Adipose tissue (tissue), 3 donors: ENCODE measurements around the gene IL1RAPL1. TPM values are rescaled to one million over a fixed set of nuclear protein-coding genes. Genes with fewer than 3 reads are reported as not detected.

Experiments used
- H3K27ac ChIP-seq: one replicate; pipeline ENCODE4 v1.5.1; 2013; ENCODE audit warnings: low read depth, low read length
- WGBS, 3 donors: extraction: QIAGEN DNeasy Blood & Tissue Kit; methylation state at CpG; one replicate each; pipeline ENCODE4 v1.1.7; 2013; 5-methylcytosine and 5-hydroxymethylcytosine counted together
- polyA plus RNA-seq, 3 donors: library from polyadenylated mRNA; stranded (reverse); fragments of 200-250 nt; gene quantifications; one replicate each; pipeline ENCODE4 v1.2.3, GENCODE V29; 2013
- donor health status: healthy with polysubstance abuse.
- donor health status: Bipolar disorder and iron deficiency.
- donor health status: healthy.

The IL1RAPL1 gene
- polyA plus RNA-seq, 3 donors, result not detected

DNA sequence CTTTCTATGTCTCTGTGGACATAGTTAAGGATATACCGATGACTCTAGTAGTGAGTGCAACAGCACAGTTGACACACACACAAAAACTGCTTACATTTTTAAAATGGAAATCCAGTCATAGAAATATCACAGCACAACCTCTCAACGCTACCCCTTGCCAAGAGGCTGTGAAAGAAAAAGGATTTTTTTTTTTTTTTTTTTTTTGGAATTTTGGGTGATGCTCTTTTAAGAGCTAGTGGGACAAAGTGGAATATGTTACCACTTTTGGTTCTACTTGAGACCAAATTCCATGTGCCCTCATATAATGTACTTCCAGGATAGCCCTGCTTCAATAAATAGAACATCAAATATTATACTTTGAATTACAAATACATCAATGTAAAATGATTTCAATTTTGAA is 1247.1 kb downstream of the IL1RAPL1 start:
- WGBS, 3 donors, result 70 to 77% (median 73%) methylated on average over 2 of the region's 2 CpGs

DNA sequence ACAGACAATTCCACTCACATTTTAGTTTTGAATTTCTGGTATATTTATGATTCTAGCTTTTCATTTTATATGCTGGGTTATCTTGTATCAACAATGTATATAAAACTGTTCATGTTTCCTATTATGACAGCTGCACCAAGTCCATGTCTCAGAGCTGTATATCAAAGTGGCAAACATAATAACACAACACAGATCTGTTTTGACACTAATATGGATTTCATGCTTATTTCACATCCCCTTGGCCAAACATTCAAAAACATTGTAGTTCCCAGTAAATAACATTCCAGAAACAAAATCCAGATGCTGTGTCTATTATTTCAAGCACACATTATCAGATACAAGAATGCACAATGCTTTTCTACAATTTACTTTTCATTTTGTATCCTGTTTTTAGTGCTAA is 1247.5 kb downstream of the IL1RAPL1 start:
- H3K27ac ChIP-seq, result no peak overlapping the region

More for the DNA sequence above, 1247.1 kb downstream of the IL1RAPL1 start:
- no peak overlapping the region for H3K27ac ChIP-seq

DNA sequence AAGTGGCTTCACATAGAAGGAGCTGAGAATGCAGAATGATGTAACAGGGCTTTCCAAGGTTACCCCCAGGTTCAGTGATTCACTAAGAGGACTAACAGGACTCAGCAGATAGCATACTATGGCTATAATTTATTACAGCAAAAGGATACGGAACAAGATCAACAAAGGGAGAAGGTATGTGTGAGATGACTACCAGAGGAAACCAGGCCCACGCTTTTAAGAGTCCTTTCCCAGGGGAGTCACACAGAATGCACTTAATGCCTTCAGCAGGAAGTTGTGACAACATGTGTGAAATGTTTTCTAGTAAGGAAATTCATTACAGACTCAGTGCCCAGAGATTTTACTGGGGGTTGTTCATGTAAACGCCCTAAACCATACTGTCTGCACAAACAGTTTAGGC is 1254.5 kb downstream of the IL1RAPL1 start:
- WGBS, 3 donors, result 40 to 59% (median 51%) methylated on average over 3 of the region's 3 CpGs
- no peak overlapping the region for H3K27ac ChIP-seq

DNA sequence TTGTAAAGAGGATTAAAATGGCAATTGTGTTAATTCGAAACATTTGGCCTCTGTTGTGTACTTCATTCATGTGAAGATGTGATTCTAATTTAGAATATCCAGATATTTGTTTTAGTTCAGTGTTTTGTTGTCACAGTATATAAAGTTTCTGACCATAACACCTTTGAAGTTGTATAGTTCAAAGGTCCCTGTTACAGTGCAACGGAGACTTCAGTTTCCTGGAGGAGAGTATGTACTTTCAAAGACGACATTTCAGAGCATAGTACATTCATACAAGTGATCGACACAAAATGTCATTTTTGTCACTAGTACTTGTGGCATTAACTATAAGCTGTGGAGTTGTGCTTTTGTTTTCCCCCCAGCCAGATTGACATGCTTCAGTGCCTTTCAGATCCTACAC is 1255.3 kb downstream of the IL1RAPL1 start:
- WGBS, 3 donors, result 78 to 87% (median 84%) methylated on average over 4 of the region's 4 CpGs
- no peak overlapping the region for H3K27ac ChIP-seq

DNA sequence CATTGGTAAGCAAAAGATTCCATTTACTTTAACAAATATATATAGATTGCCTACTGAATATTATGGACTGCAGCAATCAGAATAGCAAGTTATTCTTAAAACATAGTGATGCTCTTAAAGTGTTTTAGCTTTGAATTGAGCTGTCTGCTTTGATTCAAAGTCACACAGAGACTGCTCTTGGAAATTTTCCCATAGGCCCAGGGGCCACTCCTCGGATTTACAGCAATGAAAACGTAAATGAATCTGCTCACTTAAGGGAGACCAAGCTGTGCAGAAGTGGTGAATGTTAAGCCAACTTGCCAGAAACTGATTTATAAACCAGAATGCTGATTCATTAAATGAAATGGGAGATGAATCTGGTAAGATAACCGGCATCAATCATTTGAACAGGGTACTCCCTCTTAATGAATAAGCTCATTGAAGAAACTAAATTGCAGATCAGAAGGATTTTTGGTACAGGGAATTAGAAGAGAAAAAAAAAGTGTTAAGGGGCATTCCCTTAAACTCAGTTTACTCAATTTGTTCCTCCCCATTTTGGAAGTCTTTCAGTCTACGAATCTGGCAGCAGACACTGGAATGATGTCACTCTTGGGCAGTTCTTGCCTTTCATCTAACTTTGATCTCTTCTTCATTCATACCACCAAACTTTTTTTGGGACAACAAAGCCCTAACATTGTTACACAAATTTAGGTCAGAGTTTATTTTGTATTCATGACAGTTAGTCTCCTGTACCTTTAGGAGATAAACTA is 1264.8 kb downstream of the IL1RAPL1 start:
- H3K27ac ChIP-seq, result no peak overlapping the region
- WGBS, 3 donors, result 41 to 50% (median 49%) methylated on average over 4 of the region's 4 CpGs

DNA sequence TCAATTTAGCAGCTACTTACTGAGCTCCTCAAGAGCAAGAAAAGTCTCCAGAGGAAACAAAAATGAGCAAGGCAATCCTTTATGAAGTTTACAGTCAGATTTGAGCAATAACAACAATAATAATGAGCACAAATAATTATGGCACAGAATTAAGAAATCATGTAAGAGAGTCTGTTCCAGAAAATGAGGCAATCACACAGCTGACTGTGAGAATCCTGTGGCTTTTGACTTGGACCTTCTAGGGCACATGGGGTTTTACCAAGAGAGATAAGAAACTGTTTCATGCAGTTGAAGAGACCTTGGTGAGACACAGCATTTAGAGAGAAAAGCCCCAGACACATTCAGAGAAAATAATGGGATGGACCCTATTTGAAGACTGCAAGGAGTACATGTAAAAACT is 1265.5 kb downstream of the IL1RAPL1 start:
- no peak overlapping the region for H3K27ac ChIP-seq

DNA sequence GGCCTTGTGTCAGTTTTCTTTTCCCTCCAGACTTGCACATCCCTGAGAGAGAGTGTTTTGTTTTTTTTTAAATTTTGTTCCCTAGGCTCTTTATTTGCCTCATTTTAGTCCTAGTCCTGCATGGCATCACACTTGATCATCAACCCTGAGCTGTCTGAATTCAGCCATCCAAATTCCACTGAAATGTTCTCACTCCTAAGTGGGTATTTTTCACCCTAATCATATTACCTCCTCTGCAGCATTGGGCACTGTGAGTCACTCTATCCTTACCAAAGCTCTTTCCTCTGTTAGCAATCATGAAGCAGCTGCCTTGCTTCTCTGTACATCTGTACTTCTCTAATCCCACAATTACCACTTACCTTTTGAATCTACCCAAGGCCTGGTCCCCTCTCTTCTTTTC is 1271.5 kb downstream of the IL1RAPL1 start:
- no peak overlapping the region for H3K27ac ChIP-seq

DNA sequence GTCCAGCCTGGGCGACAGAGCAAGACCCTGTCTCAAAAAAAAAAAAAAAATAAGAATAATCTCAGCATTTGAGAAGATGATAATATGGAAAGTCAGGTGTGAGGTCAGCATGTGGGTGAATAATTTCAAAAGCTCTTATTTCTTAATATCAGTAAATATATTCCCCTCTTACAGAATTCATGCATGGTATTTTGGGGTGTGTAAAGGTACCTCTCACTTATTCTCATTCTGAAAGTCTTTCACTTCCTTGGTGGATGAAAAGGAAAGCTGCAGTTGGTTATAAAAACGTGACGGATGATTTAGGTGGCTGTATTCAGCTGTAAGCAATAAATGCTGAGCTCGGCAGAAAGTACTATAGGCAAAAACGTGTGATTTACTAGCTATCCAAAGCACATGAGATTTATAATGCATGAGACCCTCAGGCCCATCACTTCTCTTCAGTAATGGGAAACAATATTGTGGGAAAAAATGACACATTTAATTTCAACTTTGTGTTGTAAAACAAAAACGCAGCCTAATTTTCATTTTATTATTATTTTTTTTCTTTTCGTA is 1275.0 kb downstream of the IL1RAPL1 start:
- no peak overlapping the region for H3K27ac ChIP-seq
- 66 to 88% (median 73%) methylated on average over 7 of the region's 7 CpGs for WGBS, 3 donors

DNA sequence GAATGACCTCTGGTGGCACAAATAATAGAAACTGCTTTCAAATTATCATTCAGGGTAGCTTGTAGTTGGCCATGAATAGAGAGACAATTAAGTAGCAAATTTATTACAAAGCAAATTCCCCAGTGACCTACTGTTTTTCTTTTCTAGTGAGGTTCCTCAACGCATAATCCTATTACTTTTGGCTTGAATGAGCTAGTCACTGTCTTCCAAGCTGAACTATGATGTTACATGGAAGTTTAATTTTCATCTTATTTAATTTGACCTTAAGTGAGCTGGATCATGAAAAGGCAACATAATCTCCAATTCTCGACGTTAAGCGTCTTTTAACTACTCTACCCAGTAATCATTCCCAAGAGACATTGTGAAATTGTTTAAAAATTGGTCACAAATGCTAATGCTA is 1280.7 kb downstream of the IL1RAPL1 start:
- 67 to 83% (median 81%) methylated on average over 4 of the region's 4 CpGs for WGBS, 3 donors
- H3K27ac ChIP-seq, result no peak overlapping the region

DNA sequence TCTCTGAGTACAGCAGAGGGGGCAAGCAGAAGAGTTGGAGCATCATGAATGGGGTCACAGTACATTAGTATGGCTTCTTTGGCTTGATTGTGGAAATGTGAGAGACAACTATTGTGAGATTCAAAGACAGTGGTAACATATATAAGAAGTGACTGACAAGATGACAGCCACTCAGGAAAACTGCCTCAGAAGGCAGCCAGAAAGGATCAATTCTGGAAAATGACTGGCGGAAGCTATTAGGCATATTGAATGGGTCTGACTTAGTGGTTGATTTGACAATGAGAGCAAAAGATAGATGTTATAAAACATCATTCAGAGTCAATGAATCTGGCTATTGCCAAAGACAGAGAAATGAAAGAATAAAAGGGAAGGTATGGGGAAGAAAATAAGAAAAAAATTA is 1282.6 kb downstream of the IL1RAPL1 start:
- 72 to 100% (median 89%) methylated on average over 1 of the region's 1 CpG for WGBS, 3 donors
- no peak overlapping the region for H3K27ac ChIP-seq

DNA sequence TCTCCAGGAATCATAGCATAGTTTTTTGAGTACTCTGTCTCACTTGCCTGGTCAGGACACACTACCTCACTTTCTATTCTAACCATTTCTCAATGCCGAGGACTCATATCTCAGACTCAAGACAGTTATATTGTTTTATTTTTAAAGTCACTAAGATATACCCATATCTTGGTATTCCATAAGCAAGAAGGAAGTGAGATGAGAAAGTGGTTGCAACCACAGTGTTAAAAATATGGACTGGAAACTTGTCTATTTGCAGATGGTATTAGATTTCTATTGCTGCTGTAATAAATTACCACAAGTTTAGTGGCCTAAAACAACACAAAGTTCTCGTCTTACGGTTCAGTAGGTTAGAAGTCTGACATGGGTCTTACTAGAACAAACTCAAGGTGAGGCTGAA is 1283.4 kb downstream of the IL1RAPL1 start:
- 71 to 87% (median 82%) methylated on average over 3 of the region's 3 CpGs for WGBS, 3 donors
- no peak overlapping the region for H3K27ac ChIP-seq

DNA sequence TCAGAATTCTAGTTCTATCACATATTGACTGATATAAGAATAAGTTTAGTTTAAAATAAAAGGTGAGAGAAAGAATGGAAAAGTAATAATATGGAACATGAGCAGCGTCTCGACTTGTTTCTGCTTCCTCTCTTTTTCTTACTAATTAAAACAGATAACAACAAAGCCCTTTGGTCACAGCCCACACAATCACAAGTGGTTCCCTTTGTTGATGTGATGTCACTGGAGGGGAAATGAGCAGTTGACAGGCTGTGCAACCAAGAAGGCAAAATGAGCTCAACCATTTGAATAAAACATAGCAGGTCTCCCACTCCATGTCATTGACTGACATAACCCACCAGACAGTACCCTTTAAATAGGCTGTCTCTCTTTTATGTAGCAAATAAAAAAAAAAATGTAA is 1285.6 kb downstream of the IL1RAPL1 start:
- 73 to 83% (median 79%) methylated on average over 2 of the region's 2 CpGs for WGBS, 3 donors
- no peak overlapping the region for H3K27ac ChIP-seq

DNA sequence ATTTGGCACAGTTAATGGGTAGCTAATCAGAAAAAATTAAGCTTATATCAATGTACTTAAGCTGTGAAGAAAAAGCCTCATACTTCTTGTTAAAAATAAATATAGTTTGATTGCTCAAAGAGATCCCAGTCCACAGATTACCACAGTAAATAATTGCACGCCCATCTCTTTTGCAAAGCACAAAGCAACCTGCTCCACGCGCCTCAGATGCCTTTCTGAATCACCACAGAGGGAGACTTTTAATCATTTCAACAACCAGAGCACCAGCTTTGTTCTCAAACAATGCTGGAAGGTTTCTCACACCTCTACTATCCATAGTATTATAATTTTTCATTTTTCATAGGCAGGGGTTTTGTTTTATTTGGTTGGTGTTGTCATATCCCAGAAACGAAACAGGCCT is 1289.5 kb downstream of the IL1RAPL1 start:
- 52 to 95% (median 60%) methylated on average over 4 of the region's 4 CpGs for WGBS, 3 donors
- H3K27ac ChIP-seq, result no peak overlapping the region

DNA sequence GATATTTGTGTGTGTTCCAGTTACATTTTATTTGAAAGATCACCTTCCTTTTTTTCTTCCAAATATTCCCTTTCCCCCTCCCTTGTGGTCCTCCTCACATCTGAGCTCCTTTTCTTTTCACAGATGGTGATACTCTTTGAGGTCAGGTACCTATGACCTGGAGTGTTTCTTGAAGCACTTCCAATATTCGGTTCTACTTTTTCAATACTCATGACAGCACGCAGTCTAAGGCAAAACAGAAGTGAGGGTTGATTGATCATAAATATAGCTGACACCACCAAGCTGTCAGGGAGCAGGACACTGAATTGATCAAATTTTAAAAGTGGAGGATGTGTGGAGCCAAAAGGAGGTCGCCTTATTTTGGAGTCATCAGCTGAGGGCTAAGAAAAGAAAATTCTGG is 1293.7 kb downstream of the IL1RAPL1 start:
- 57 to 78% (median 64%) methylated on average over 3 of the region's 3 CpGs for WGBS, 3 donors
- no peak overlapping the region for H3K27ac ChIP-seq

DNA sequence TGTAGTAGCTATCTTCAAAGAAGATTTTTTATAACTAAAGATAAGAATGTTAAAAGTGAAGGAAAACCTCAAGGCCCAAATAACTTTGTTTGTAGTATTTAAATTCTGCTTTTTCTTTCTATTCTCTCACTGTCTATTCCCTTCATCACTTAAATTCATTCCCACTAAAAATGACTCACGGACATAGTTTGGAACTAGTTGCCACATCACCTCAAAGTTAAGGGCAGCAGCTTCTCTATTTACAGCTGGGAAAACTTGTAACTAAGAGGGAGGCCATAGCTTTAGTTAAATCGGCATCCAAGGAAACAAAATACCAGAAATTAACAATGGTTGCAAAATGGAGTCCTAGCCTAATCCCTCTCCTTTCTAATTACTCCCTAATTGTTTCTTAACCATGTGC is 1302.8 kb downstream of the IL1RAPL1 start:
- no peak overlapping the region for H3K27ac ChIP-seq
- 77 to 92% (median 81%) methylated on average over 2 of the region's 2 CpGs for WGBS, 3 donors

DNA sequence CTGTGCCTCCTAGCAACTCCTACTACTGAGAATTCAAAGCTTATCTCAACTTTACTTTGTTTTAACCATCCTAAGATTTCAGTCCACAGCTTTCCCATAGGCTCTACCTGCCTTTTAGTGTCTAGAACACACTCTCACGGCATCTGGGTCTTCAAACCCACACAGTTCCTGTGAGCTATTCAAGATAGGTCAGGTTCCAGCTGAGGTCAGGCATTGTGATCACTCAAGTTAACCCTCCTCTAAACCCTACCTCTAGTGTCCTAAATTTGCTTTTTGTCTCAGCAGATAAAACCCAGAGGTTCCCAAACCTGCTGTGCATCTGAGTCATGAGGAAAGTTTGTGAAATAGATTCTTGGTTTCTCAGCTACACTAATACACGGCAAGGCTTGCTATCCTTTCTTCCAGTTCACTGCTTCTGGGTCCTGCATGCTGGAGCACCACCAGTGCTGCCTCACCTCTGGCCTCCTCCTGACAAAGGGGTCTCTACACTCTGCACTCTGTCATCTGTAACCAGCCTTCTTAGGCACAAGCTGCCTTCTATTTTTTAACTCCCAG is 1303.5 kb downstream of the IL1RAPL1 start:
- no peak overlapping the region for H3K27ac ChIP-seq
- 52 to 79% (median 69%) methylated on average over 2 of the region's 2 CpGs for WGBS, 3 donors

DNA sequence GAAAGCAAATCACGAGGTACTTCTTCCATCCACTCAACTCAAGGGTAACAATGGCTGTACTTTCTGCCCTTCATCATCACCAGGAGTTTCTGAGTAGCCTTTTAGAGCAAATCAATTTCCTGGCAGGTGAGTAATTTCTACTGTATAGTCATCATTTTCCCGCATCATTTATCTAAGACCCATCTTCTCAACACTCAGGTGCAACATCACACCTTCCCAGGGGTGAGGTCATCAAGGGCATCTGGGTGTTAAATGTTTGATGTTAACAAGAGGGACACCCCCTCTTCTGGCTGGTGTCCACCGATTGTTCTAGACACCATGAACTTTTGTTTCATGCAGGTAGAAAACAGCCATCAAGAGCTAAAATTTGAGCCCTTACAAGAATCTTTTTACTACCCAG is 1314.8 kb downstream of the IL1RAPL1 start:
- 52 to 68% (median 56%) methylated on average over 3 of the region's 3 CpGs for WGBS, 3 donors

DNA sequence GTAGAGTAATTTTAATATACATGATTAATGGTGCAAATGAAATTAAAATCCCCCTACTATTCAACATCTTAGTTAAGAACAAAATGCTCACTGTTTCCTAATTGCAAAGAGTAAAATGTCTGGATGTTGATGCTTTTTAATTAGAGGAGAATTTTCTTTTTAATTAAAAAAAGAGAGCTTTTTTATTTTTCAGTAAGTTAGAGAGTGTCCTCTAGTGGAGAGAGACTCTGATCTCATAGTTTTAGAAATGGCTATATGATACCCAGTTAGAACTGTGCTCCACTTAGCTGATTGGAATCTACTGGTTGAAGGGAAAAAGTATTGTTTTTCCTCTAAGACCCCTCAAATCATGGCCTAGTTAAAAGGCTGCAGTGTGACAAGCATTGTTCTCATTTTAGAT is 1316.1 kb downstream of the IL1RAPL1 start:
- H3K27ac ChIP-seq, result no peak overlapping the region

More for the DNA sequence above, 1314.8 kb downstream of the IL1RAPL1 start:
- H3K27ac ChIP-seq, result no peak overlapping the region

DNA sequence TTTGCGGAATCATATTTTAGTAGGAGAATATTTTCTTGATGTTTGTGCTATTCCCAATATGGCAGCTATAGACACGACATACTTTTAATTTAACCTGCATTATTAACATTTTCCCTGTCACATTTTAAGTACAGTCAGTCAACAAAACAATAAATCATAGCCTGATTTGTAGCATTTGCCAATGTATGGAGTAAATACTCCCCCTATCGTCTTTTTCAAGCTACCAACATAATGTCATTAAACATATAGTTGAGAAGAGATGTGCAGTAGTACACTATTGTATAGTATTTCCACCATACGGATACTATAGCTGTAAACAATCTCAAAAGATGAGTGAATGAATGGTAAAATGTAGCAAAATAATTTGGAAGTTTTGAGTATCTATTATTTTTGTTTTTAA is 1324.4 kb downstream of the IL1RAPL1 start:
- 61 to 79% (median 73%) methylated on average over 4 of the region's 4 CpGs for WGBS, 3 donors
- no peak overlapping the region for H3K27ac ChIP-seq

DNA sequence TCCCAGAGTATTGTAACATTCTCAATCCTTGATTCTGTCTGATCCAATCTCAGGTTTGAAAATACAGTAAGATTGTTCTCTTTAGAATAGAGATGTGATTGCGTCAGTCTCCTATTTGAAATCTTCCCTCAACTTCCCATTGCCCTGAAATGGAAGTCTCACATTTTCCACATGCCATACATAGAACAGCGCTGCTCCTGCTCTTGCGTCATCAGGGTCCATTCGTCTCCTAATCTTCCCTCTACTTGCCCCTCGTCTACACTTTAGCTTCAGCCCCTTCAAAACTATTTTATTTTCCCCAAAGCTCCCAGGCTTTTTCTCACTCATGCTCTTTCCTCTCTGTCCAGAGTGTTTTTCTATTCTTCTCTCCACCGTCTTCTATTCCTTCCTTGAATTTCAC is 1326.4 kb downstream of the IL1RAPL1 start:
- H3K27ac ChIP-seq, result no peak overlapping the region
- WGBS, 3 donors, result 69 to 81% (median 78%) methylated on average over 6 of the region's 6 CpGs
